HUES6 (cell line): ENCODE data around the gene FAHD2A.
"Not testable (repeated sequence)": the region's sequence is repeated elsewhere in the genome, so short reads cannot be mapped to it uniquely, and the experiment has no call there.

Experiments
- H3K27ac ChIP-seq: 2 replicates; pipeline ENCODE4 v1.7.0; 2013; ENCODE audit warnings: low read depth, mild to moderate bottlenecking, low read length, inconsistent platforms
- H3K27me3 ChIP-seq: 2 replicates; pipeline ENCODE4 v1.6.1; 2013; ENCODE audit warnings: low read length; ENCODE audit not compliant: control insufficient read depth, insufficient read depth
- H3K36me3 ChIP-seq: 2 replicates; pipeline ENCODE4 v1.6.1; 2013; ENCODE audit warnings: low read length; ENCODE audit not compliant: control insufficient read depth, insufficient read depth
- H3K4me1 ChIP-seq: 2 replicates; pipeline ENCODE4 v1.6.1; 2013; ENCODE audit warnings: low read length; ENCODE audit not compliant: control insufficient read depth, insufficient read depth
- H3K4me3 ChIP-seq: 2 replicates; pipeline ENCODE4 v1.5.1; 2013; ENCODE audit warnings: low read depth, low read length
- H3K9ac ChIP-seq: one replicate; pipeline ENCODE4 v1.6.1; 2013; ENCODE audit warnings: mild to moderate bottlenecking, low read length
- H3K9me3 ChIP-seq: 2 replicates; pipeline ENCODE4 v1.6.1; 2013; ENCODE audit warnings: low read depth, low read length; ENCODE audit not compliant: control insufficient read depth, insufficient read depth

The FAHD2A gene

GRCh38 chr2:95463292-95463691, 60.8 kb downstream of the FAHD2A start:
- H3K9me3 ChIP-seq, H3K9ac ChIP-seq, H3K27me3 ChIP-seq, H3K27ac ChIP-seq, H3K4me1 ChIP-seq, H3K36me3 ChIP-seq, H3K4me3 ChIP-seq: not testable (repeated sequence)
